ENCODE results near the gene GPATCH2.
"Not testable (repeated sequence)": the region's sequence is repeated elsewhere in the genome, so short reads cannot be mapped to it uniquely, and the experiment has no call there.

The GPATCH2 gene

DNA sequence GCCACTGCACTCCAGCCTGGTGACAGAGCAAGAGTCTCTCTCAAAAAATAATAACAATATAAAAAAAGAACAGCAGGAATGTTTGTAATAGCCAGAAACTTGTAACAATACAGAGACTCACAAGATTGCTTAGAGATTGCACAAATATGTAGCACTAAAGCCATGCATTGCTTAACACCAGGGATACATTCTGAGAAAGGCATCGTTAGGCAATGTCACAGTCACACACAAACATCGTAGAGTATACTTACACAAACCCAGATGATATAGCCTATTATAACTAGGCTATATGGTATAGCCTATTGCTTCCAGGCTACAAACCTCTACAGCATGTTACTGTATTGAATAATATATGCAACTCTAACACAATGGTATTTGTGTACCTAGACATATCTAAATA is 45.3 kb downstream of the GPATCH2 start:
- FAIRE-seq (no peak), DNase-seq (ENCODE audit: insufficient read length, low spot score) (no peak)

DNA sequence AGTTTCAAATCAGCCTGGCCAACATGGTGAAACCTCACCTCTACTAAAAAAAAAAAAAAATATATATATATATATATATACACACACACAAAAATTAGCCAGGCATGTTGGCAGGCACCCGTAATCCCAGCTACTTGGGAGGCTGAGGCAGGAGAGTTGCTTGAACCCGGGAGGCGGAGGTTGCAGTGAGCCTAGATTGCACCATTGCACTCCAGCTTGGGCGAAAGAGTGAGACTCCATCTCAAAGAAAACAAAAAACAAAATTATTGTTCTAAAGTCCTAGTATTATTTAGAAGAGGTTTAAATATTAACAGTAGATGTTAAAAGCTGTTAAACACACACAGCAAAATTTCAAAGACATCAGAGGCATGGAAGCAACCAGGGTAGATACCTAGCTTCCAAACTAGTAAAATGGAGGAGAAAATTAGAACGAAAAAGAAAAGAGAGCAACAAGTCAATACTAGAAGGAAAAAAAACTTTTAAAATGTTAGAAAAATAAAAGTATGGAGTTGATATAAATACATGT is 46.5 kb downstream of the GPATCH2 start:
- DNase-seq (ENCODE audit: insufficient read length, low spot score) = not testable (repeated sequence)

DNA sequence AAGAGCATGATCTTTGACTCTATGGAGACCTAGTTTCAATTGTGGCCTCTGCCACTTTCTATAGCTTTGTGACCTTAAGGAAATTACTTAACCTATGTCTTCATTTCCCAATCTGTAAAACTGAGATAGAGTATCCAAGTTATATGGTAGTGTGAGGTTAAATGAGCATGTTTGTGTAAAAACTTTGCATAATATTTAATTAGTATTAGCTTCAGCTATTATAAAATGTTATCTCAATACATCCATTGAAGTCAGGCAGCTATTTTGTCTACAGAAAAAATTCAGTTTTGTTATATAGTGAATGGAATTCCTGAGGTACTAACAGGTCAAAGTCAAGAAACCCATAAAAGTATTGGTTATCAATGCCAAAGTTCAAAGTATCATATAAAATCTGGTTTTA is 53.6 kb downstream of the GPATCH2 start:
- no peak for DNase-seq (ENCODE audit: insufficient read length, low spot score)
- FAIRE-seq = no peak

More for the DNA sequence above, 46.5 kb downstream of the GPATCH2 start:
- not testable (repeated sequence) for FAIRE-seq

DNA sequence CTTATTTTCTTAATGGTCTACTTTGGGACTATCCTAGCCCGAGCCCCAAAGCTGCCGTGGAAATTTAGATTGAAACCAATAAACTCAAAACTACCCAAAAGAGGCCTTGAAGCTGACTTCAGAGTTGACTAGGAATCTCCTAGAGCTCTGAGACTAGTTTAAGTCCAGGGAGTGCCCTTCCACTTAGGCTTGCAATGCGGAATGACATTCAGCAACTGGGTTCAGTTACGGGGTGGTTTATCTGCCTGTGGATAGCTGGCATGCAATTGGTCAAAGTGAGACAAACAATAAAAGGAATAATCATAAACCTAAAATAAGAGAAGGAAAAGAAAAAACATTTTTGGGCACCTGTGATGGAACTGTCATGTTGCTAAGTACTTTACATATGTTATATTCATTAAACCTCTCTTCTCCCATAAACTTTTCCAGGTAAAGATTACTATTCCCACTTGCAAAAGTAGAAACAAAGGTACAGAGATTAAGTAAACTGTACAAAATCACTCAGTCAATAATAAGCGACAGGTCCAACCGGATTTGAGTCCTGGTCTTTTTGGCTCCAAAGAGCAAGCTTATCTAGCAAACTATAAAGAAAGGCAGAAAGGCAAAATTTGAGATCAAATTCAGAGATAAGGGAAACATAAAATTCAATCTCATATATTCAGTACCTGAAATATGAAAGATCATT is 56.5 kb downstream of the GPATCH2 start:
- FAIRE-seq (no peak), DNase-seq (ENCODE audit: insufficient read length, low spot score) (no peak)

DNA sequence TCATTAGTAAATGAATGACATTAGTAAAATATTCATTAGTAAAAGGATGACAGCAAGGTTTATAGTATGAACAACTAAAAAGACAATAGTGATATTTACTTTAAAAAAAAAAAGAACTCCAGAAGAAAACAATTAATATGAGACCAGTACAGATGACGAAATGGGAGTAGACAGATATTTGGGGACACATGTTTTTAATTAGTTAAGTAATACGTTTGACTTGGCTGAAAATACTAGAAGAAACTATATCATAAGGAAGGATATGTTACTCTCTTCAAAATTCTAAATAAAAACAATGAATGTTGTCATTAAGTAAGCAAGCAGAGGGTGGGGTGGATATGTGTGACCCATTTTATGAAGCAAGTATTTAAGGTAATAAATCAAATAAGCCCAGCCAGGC is 61.9 kb downstream of the GPATCH2 start:
- FAIRE-seq (peak; percentile 26), DNase-seq (ENCODE audit: insufficient read length, low spot score) (no peak)

DNA sequence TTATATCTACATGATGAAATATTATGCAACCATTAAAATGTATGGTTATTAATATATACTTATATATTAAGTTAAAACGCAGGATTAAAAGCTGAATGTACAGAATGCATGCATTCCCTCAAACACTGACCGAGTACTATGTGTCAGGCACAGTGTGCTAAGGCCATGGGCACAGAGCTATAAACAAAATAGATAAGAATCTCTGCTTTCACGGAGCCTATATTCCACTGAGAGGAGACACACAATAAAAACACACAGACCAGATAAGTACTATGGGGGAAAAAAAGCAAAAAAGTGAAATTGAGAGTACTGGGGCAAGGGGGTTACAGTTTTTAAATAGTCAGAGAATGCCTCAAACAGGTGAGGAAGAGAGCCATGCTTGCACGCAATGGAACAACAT is 62.7 kb downstream of the GPATCH2 start:
- peak; percentile 58 for FAIRE-seq

DNA sequence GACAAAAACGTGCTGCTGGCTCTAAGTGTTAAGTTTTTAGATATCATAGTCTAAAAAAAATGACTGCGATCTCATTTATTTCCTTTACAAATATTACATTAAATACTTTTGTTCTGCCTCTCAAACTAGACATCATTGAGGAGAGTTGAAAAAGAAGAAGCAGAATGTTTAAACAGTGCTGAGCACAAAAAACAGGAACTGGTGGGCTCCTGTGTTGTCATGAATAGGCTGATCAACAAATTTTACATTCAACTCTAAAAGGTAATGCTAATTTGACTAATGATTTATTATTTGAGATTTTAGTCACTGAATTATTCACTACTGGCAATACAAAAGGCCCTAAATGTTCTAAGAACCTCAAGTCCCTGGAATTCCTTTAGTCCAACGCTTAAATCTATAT is 66.1 kb downstream of the GPATCH2 start:
- DNase-seq (ENCODE audit: insufficient read length, low spot score) (no peak), FAIRE-seq (peak; percentile 40)

More for the DNA sequence above, 62.7 kb downstream of the GPATCH2 start:
- DNase-seq (ENCODE audit: insufficient read length, low spot score) = no peak

DNA sequence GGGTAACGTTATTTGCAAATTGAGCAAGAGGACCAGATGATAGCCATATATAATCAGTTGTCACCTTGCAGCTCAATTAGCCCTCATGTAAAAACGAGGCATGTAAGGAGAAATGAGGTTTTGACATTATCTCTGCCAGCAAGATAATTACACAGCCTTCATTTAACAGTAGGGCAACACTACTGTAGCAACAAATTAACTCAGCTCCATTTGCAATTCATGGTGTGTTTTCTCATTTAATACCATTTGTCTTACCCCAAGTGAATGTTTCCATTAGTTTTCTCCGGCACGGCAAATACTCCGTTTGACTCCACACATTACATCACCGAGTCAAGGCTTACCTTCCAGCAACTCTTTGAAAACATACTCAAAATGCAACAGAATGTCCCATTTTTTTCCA is 66.7 kb downstream of the GPATCH2 start:
- DNase-seq (ENCODE audit: insufficient read length, low spot score) = no peak
- no peak for FAIRE-seq

DNA sequence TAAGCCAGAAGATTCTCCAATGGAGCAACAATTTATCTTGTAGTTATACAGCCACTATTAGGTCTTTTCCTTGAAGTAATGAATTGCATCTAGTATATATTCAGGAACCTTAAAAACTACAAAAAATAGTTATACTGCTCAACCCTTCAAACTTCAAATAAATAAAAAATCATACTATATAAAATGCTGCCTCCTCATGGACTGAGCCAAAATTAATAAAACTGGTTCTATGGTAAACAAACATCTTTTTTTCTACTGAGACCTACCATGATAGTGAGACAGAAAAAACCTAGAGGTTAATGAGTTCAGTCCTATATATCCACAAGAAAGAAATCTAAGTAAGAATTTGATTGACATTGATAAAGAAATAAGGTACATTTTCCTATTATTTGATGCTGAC is 67.7 kb downstream of the GPATCH2 start:
- DNase-seq (ENCODE audit: insufficient read length, low spot score) = no peak
- no peak for FAIRE-seq

DNA sequence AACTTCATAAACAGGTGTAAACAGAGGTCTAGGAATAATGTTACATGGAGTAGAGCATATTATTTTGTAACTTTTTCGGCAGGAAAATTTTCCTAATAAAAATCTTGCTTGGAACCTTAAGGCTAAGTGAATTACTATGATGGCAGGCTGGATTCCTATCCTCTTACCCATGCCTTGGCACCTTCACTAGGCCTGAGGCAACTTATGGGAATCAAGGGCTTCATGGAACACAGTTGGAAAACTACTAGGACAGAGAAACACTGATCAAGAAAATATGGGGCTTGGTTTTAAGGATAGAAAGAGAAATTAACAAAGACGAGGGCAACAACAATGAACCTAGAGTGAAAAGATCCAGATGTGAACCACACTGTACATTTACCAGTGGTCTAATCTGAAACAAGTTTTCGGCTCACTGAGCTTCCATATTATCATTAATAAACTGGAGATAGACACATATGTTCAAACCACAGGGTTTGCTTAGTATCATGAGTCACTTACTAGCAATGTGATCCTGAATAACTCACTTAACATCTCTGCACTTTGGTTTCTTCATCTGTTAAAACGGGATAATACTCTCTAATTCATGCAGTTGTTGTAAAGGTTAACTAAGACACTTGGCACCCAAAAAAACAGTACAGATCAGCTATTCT is 68.5 kb downstream of the GPATCH2 start:
- FAIRE-seq = no peak
- no peak for DNase-seq (ENCODE audit: insufficient read length, low spot score)

DNA sequence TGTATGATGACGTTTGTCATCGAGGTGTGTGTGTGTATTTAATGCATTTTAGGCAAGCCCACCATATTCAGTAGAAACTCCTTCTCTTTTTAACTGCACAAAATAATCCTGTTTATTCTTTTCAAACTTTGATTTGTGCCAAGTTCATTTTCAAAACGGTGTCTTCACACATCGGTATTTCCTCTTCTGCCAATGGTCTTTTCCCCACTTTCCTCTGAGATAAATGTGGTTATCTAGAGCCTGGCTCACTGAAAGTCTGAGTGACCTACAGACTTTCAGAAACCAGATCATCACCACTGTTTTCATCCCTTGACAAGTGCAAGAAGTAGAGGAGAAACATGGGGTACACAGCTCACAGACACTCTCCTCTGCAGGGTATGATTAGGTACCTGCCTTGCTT is 69.4 kb downstream of the GPATCH2 start:
- FAIRE-seq = no peak
- DNase-seq (ENCODE audit: insufficient read length, low spot score) = no peak

DNA sequence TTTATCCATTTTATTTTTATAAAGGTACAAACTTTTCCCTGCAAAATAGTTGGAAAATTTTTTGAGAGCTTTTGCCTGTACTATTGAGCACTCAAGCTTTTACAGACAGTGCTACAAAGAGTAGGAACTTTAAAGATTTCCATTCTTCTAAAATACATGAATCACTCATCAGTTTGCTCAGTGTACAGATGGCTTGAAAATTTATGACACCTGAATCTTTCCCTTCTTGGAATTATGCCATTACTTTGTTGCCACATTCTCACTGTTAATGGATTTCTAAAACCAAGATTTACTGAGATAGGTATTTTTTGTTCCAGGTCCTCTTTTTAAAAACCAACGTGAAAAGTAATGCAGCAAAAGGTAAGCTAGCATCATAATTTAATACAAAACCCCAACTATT is 76.0 kb downstream of the GPATCH2 start:
- FAIRE-seq = no peak
- no peak for DNase-seq (ENCODE audit: insufficient read length, low spot score)

DNA sequence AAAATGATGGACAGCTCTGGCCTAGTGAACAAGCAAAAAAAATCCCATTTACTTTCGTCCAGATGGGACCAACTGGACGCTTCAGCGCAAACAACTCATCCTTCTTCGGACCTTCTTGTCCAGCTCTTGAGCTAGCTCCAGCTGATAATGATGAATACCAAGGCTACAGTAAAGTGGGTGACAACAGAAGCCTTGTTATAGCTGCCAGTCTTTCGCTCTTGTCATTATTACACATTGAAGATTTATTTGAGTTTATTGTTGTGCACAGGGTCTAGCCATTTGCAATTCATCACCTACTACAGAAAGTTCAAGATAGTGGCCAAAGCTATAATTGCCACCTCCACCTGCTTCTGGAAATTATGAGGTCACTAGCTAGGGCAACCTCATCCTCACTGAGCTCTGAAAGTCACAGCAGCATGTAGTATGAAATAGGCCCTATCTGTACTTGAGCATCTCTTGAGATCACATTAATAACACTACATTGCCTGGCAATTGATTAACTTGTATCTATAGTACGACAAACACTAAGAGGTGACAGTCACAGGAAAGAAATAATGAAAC is 76.9 kb downstream of the GPATCH2 start:
- no peak for FAIRE-seq
- no peak for DNase-seq (ENCODE audit: insufficient read length, low spot score)

DNA sequence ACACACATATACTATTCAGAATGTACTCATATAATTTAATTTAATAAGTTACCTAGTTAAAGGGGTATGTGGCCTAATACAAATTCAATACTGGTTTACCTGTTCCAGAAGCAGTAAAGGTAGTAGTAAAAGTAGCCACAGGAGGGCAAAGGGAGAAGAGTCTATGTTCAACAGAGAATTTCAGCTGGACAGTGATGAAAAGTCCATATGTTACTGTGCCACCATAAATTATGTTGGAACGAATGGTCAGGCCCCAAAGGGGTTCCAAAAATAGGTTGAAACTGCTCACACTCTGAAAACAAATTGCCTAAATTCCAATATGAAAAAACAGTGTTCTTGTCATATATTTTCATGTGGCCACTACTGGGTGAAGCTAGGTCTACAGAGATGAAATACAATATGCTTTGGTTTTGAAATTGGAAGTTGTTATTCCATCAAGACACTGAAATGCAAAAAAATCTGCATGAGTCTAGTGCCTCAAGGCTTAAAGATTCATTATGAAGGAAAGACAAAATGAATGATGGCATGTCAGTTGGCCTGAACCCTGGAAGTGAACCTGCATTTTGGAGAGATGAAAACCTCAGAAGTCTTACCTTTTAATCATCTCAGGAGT is 78.4 kb downstream of the GPATCH2 start:
- FAIRE-seq (no peak), DNase-seq (ENCODE audit: insufficient read length, low spot score) (no peak)

DNA sequence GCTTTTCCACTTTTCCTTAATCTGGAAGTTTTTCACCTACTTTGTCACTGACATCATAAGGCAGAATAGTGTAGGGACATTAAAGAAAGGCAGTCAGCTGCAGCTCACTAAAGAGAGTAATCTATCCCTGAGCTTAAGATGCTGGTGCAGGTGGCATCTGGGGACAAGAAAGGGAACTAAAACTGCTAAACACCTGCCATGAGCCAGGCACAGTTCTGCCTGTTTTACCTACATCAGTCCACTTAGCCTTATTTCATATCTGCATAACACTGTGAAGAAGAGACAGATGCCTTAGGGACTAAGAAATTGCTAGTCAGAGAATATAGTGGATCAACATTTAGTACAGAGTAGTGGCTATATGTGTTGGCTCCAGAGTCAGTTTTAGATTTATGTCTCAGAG is 88.1 kb downstream of the GPATCH2 start:
- FAIRE-seq (peak; percentile 56), DNase-seq (ENCODE audit: insufficient read length, low spot score) (no peak)

DNA sequence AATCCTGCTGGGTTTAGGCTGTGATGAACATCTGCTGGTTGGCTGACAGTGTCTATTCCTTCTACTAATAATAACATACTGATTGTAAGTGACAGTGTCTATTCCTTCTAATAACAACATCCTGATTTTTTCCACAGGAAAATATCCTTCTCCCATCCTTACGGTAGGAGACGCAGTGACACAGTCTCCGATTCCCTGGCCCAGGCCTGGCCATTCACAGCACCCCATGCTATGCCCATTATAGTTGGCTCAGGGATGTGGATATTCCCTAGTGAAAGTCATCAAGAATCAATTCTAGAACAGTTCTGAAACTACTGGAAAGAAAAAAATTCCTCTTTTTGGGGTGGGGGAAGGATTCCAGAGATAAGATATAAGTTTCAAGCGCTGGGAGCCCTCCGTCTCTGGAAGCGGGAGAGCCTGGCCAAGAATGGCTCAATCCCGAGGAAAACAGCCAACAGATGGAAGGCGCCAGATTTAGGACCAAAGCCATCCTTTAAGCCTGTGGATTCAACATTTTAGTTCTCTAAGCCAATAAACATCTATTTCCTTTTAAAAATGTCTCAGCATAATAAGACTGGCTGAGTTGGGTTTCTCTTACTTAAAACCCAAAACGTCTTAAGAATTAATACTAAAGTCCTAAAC is 88.6 kb downstream of the GPATCH2 start:
- no peak for FAIRE-seq
- no peak for DNase-seq (ENCODE audit: insufficient read length, low spot score)

DNA sequence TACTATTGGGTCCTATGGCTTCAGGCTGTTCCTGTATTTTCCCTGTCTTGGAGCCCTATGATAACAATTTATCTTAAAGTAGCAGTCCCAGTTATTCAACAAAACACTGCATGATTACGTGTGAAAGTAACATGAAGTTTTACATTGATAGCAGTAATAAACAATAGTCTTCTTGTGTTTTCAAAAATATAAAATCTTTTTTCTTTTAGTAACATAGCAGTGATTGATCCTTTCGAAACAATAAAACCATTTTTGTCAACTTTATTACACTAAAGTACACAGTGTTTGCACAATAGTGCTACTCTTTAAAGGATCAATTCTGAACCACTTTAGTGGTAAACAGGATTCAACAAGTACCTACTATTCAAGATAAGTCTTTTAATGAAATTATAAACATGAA is 90.6 kb downstream of the GPATCH2 start:
- FAIRE-seq (no peak), DNase-seq (ENCODE audit: insufficient read length, low spot score) (no peak)

DNA sequence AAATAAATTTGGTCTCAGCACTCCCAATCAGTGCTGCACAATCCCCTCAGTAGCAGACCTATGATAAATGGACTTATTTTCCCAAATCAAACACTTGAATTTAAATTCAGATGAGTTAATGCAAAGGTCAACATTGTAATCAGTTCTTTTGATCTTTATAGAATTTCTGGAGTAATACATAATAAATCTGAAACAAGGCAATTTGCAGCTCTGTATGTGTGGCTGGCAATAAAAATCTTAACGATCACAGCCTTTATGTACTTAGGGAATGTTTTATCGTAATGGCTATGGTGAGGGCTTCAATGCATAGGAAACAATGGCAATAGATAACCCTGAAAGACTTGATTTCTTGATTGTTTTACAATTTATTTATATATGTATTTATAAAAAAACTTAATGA is 91.4 kb downstream of the GPATCH2 start:
- FAIRE-seq (no peak), DNase-seq (ENCODE audit: insufficient read length, low spot score) (no peak)

DNA sequence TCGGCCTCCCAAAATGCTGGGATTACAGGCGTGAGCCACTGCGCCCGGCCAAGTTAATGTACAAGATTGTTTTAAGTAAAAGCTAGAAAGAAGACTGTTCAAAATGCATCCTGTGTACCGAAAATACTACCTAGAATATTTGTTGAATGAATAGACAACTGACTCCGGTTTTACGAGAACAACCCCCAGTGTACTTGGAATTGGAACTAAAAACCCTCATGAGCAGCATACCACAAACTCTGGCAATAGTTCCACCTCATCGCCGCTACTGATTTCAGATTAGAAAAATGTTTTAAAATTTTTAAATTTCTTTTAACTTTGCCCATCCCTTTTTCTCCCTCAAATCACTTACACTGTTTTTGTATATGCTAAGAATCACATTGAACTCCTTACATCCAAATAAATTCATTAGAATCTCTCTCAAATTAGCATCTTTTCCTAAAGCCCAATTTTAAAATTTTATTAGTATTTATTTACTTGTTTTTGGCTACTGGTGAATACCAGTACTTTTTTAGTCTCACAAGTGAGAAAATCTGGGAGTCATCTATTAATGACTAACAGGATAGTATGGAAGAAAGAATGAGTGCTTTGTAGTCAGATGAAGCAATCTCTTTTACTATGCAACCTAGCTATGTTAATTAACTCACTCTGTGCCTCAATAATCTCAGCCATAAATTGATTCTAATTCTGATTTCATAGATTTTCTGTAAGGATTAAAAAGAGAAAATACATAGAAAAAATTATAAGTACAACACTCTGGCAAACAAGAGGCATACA is 95.1 kb downstream of the GPATCH2 start:
- FAIRE-seq = no peak

DNA sequence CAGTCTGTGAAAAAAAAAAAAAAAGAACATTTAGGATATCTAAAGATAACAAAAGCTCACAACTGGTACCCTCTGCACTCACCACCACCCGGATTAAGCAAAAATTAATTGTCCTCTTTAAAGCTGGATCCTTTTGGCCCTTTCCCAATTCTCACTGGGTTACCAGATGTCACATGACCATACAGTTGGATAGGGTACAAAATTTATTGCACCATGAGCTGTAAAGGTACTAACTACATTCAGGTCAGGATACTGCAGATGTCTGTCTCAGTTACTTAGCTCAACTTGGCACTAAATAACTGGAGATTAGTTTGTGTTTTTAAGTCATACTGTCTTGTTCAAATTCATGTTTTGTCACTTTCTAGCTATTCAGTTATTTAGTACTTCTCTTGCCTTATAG is 96.3 kb downstream of the GPATCH2 start:
- FAIRE-seq (no peak), DNase-seq (ENCODE audit: insufficient read length, low spot score) (no peak)

More for the DNA sequence above, 95.1 kb downstream of the GPATCH2 start:
- no peak for DNase-seq (ENCODE audit: insufficient read length, low spot score)
